Measurements from ENCODE around the gene SIPA1.
"Not testable (repeated sequence)": the region's sequence is repeated elsewhere in the genome, so short reads cannot be mapped to it uniquely, and the experiment has no call there.

Gene SIPA1

DNA sequence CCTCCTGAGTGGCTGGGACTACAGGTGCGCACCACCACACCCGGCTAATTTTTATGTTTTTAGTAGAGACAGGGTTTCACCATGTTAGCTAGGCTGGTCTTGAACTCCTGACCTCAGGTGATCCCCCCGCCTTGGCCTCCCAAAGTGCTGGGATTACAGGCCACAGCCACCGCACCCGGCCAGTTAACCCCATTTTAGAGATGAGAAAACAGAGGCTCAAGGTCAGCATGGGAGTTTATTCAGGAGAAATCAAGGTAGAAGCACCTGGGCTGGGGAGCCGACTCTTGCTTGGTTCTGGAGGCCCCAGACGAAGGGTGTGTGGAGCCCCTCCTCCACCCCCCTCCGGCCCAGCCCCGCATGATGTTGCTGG lies 1.3 kb downstream of the SIPA1 start:
- in situ Hi-C loops (cut with MboI; ENCODE audit: low pct_unique_long_range_greater_than_20kb, low sequenced_read_pairs); DNase-seq: not testable (repeated sequence)

DNA sequence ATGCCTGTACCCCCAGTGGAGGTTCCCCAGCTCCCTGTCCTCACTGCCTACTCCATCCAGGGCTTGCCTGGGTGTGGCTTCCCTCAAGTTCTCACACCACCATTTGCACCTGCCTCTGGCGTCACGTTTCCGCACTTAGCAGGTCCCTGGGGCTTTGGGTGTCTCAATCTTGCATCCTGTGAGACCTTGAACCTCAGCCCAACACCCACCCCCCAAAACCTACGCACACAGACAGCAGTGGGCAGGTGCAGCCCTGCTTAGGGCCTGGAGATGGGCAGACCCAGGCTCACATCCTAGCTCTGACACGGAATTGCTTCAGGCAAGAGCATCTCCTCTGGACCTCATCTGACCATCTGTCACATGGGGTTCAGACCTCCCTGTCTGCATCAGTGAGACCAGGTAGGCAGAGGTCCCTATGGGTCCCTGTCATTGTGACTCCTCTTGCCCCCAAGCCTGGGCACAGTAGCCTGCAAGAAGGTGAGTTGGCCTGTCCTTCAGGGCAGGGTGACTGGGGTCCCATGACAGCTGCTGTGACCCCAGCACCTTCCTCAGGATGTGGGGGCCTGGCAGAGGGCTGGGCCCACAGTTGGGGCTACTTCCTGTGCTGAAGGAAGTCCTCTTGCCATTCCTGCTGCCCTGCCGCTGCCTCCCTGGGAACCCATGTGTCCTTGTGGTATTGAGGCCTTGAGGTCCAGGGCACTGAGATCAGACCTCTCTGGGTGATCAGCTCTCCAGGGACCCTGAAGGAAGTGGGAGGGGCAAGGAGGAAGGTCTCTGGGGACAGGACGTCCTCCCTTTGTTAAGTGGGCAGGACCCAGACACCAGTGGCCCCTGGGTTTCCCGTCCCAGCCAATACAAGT lies 2.0 kb downstream of the SIPA1 start:
- in situ Hi-C loops (cut with MboI; ENCODE audit: low pct_unique_long_range_greater_than_20kb, low sequenced_read_pairs) = no loop called here

DNA sequence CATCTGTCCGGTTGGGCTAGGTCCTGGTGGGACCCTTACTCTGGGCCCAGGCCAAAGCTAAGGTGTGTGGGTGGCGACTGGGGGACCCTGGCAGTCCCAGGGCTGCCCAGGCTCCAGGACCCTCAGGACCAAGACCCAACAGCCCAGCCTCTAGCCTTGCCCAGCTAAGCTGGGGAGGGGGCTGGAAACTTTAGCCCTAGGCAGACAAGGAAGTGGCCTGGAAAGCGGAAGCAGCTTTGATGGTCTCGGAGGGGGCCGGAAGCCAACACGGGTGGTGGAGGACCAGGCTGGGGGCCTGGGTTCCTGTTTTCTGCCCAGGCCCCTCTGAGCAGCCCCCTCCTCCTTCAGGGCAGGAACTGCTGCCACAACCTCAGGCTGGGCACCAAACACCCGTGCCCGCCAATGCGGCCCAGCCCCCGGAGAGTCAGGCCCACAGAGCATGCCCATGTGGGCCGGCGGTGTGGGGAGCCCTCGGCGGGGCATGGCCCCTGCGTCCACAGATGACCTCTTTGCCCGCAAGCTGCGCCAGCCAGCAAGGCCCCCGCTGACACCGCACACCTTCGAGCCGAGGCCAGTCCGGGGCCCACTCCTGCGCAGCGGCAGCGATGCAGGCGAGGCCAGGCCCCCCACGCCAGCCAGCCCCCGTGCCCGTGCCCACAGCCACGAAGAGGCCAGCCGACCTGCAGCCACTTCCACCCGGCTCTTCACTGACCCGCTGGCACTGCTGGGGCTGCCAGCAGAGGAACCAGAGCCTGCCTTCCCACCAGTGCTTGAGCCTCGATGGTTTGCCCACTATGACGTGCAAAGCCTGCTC lies 2.8 kb downstream of the SIPA1 start:
- in situ Hi-C loops (cut with MboI; ENCODE audit: low pct_unique_long_range_greater_than_20kb, low sequenced_read_pairs) = no loop called here
- peak; percentile 94 for DNase-seq

More for the DNA sequence above, 2.0 kb downstream of the SIPA1 start:
- DNase-seq = no peak

DNA sequence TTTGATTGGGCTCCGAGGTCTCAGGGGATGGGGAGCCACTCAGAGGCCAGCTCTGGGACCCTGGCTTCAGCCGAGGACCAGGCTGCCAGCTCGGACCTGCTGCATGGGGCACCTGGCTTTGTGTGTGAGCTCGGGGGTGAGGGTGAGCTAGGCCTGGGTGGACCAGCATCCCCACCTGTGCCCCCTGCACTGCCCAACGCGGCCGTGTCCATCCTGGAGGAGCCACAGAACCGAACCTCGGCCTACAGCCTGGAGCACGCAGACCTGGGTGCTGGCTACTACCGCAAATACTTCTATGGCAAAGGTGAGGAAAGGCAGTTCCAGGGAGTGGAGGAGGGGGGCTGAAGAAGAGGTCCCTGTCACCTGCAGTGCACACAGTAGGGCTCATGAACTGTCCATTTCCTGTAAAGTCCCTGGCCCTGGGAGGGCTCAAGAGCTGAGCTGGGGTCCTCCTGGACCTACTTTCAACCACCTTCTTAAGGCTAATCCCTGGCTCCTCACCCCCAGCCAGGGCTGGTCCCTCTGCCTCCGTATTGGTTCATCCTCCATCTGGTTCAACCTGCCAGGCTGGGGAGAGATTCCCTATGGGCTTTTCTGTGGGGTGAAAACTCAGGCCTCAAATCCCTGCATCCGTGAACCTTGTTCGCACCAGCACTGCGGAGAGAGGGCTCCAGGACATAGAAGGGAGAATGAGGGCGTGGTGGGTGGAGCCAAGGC lies 3.6 kb downstream of the SIPA1 start:
- in situ Hi-C loops (cut with MboI; ENCODE audit: low pct_unique_long_range_greater_than_20kb, low sequenced_read_pairs) = no loop called here

DNA sequence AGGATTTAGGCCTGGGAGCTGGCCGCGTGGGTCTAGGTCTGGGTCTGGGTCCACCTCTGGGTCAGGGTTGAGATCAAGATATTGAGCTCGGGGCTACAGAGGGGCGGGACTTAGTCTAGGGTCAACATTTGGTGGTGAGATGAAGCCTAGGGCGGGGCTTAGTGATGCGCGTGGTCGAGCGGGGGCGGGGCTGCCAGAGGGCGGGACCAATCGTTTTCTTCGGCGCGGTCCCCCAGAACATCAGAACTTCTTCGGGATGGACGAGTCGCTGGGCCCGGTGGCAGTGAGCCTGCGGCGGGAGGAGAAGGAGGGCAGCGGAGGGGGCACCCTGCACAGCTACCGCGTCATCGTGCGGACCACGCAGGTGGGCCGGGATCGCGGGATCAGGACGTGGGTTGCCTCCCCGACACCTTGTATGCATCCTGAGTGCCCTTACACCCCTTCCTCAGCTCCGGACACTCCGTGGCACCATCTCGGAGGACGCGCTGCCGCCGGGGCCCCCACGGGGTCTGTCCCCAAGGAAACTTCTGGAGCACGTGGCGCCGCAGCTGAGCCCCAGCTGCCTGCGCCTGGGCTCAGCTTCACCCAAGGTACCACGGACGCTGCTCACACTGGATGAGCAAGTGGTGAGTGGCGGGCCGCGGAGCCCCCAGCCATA lies 4.2 kb downstream of the SIPA1 start:
- in situ Hi-C loops (cut with MboI; ENCODE audit: low pct_unique_long_range_greater_than_20kb, low sequenced_read_pairs) = no loop called here
- DNase-seq = no peak

More for the DNA sequence above, 3.6 kb downstream of the SIPA1 start:
- DNase-seq = no peak

DNA sequence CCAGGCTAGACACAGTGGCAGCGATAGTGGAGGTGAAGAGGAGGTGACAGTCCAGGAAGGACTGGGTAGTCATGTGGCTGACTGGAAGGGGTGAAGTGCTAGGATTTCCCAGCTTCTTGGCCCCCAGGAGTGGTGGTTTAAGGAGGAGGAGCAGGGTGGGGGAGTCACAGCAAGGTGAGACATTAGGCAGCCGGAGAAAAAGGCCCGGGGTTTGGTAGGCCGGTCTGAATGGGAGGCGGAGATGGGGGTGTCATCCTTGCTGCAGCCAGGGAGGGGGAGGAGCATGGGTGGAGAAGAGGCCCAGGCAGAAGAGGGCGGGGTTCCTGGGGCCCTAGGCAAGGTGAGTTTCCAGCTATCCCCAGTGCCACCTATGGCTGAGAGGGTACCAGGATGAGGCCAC lies 6.1 kb downstream of the SIPA1 start:
- DNase-seq = no peak
- in situ Hi-C loops (cut with MboI; ENCODE audit: low pct_unique_long_range_greater_than_20kb, low sequenced_read_pairs) = no loop called here

DNA sequence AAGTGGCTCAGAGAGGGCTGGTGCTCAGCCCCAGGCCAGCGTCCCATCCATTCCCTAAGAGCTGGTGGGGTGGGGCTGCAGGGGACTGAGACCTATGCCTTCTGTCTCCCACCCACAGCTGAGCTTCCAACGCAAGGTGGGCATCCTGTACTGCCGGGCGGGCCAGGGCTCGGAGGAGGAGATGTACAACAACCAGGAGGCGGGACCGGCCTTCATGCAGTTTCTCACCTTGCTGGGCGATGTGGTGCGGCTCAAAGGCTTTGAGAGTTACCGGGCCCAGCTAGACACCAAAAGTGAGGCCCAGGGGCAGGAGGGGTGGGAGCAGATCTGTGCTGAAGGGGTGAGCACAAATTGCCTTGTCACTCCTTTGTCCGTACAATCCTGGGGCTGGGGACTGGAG lies 6.9 kb downstream of the SIPA1 start:
- DNase-seq = no peak
- in situ Hi-C loops (cut with MboI; ENCODE audit: low pct_unique_long_range_greater_than_20kb, low sequenced_read_pairs) = no loop called here

DNA sequence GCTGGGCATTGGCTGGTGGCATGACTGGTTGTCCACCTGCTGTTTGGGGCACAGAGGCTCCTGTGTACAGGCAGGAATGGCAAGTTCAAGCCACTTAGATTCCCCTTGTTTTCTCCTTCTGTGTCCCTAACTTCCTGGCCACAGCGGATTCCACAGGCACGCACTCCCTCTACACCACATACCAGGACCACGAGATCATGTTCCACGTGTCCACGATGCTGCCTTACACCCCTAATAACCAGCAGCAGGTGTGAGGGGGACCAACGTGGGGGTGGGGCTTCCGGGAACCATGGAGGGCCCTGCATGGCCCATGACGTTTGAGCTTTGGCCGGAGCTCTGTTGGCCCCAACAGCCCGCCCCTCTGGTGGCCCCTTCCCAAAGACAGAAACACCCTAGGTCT lies 7.8 kb downstream of the SIPA1 start:
- in situ Hi-C loops (cut with MboI; ENCODE audit: low pct_unique_long_range_greater_than_20kb, low sequenced_read_pairs) = no loop called here
- DNase-seq = no peak

DNA sequence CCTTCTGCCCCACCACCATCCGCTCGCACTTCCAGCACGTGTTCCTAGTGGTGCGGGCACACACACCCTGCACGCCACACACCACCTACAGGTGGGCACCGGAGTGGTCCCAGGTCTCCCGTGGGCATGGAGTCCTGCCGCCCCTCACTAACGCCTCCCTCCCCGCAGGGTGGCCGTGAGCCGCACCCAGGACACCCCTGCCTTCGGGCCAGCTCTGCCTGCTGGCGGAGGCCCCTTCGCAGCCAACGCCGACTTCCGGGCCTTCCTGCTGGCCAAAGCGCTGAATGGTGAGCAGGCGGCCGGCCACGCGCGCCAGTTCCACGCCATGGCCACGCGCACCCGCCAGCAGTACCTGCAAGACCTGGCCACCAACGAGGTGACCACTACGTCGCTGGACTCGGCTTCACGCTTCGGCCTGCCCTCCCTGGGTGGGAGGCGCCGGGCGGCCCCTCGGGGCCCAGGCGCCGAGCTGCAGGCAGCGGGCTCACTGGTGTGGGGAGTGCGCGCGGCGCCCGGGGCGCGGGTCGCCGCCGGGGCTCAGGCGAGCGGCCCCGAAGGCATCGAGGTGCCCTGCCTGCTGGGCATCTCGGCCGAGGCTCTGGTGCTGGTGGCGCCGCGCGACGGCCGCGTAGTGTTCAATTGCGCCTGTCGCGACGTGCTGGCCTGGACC lies 8.5 kb downstream of the SIPA1 start:
- no peak for DNase-seq
- in situ Hi-C loops (cut with MboI; ENCODE audit: low pct_unique_long_range_greater_than_20kb, low sequenced_read_pairs) = no loop called here

DNA sequence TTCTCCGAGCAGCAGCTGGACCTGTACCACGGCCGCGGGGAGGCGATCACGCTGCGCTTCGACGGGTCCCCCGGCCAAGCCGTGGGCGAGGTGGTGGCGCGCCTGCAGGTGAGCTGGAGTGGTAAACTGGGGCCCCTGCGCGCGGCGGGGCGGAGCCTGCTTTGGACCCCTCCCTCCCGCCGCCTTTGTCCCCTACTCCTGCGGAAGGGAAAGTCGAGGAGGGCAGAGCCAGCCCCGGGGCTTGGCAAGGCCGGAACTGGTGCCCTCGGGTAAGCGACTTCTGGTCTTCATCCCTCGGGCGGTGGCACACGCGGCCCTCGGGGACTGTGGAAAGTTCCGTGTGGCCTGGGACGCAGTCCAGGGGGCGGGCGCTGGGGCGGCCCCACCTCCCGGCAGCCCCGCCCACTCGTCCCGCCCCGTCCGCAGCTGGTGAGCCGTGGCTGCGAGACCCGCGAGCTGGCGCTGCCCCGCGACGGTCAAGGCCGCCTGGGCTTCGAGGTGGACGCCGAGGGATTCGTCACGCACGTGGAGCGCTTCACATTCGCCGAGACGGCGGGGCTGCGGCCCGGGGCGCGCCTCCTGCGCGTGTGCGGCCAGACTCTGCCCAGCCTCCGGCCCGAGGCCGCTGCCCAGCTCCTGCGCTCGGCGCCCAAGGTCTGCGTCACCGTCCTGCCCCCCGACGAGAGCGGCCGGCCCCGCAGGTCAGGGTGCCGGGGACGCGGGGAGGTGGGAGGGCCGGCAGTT lies 9.2 kb downstream of the SIPA1 start:
- DNase-seq = no peak
- in situ Hi-C loops (cut with MboI; ENCODE audit: low pct_unique_long_range_greater_than_20kb, low sequenced_read_pairs) = no loop called here

DNA sequence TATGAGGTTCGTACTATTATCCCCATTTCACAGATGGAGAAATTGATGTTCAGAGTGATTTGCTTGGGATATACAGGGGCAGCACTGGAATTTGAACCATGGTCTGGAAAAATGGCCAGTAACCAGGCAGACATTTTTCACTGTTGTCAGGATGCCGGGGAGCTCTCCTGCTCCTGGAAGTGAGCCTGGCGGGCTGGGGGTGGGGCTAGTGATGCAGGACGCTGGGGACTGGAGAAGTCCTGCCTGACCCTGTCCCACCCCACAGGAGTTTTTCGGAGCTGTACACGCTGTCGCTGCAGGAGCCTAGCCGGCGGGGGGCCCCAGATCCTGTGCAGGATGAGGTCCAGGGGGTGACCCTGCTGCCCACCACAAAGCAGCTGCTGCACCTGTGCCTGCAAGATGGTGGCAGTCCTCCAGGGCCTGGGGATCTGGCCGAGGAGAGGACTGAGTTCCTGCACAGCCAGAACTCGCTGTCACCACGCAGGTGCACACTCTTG lies 11.1 kb downstream of the SIPA1 start:
- in situ Hi-C loops (cut with MboI; ENCODE audit: low pct_unique_long_range_greater_than_20kb, low sequenced_read_pairs) = no loop called here
- DNase-seq = no peak

DNA sequence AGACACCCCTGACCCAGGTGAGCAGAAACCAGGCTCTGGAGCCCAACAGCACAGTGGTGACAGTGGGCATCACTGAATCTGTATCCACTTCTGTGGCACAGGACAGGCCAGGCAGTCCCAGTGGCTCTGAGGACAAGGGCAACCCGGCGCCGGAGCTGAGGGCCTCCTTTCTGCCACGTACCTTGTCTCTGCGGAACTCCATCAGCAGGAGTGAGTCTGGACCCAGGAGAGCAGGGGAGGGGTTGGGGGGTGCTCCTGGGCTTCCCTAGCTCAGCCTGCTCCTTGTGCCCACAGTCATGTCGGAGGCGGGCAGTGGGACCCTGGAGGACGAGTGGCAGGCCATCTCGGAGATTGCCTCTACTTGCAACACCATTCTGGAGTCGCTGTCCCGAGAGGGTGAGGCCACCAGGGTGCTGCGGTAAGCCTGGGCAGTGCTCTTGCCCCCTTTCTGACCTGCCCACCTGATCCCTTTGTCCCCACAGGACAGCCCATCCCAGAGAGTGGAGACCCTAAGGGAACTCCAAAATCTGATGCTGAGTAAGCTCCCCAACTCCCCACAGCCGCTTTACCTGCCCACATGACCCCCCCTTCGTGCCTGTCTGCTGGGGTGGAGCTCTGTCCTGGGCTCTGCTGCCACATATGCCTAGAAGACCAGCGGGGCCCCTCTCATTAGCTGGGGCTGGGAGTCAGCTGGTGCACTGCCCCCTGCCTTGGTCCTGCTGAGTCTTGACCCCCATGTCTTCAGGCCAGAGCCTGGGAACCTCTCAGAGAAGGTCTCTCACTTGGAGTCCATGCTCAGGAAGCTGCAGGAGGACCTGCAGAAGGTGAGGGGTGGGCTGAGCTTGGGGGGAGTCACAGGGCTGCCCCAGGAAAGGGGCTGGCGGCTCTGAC lies 12.0 kb downstream of the SIPA1 start:
- DNase-seq = no peak
- in situ Hi-C loops (cut with MboI; ENCODE audit: low pct_unique_long_range_greater_than_20kb, low sequenced_read_pairs) = no loop called here

DNA sequence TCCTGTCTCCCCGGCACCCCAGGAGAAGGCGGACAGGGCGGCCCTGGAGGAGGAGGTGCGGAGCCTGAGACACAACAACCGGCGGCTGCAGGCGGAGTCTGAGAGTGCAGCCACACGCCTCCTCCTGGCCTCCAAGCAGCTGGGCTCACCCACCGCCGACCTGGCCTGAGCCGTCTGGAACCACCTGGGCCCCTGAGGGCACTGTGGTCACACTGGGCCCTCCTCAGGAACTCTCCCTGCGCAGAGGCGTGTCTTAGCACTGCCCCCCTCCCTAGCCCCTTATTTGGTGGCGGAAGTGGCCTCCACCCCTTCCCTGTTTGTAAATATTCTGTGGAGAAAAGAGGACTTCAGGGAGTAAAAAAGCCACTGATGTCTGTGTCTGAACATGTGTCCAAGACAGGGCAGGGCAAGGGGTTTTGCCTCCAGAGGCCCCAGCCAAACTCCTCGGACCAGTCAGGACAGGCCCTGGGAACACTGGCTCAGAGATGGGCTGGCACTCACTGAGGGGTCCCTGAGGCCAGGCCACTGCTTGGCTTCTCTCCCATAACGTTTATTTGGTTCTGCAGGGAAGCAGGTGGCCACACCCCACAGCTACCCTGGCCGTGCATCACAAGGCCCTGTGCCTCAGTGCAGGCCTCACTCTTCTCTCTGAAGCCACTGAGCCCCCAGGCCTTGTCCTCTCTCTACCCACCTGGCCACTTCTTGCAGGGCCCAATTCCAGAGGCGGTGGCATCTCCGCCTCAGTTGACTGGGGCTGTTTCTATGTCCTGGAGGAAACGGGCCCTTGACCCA lies 12.8 kb downstream of the SIPA1 start:
- in situ Hi-C loops (cut with MboI; ENCODE audit: low pct_unique_long_range_greater_than_20kb, low sequenced_read_pairs) = no loop called here

DNA sequence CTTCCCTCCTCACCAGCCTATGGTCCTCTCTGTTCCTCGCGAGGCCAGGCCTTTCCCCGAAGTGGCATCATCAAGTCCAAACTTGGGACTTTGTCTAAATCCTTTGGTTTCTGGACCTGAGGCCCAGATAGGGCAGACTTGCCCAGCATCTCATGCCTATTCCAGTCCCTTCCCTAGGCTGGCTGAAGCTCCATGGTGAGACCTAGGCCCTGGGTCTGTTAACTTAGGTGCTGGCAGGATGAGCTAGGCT lies 13.4 kb downstream of the SIPA1 start:
- in situ Hi-C loops (cut with MboI; ENCODE audit: low pct_unique_long_range_greater_than_20kb, low sequenced_read_pairs) = no loop called here
- DNase-seq = no peak

More for the DNA sequence above, 12.8 kb downstream of the SIPA1 start:
- DNase-seq = no peak

DNA sequence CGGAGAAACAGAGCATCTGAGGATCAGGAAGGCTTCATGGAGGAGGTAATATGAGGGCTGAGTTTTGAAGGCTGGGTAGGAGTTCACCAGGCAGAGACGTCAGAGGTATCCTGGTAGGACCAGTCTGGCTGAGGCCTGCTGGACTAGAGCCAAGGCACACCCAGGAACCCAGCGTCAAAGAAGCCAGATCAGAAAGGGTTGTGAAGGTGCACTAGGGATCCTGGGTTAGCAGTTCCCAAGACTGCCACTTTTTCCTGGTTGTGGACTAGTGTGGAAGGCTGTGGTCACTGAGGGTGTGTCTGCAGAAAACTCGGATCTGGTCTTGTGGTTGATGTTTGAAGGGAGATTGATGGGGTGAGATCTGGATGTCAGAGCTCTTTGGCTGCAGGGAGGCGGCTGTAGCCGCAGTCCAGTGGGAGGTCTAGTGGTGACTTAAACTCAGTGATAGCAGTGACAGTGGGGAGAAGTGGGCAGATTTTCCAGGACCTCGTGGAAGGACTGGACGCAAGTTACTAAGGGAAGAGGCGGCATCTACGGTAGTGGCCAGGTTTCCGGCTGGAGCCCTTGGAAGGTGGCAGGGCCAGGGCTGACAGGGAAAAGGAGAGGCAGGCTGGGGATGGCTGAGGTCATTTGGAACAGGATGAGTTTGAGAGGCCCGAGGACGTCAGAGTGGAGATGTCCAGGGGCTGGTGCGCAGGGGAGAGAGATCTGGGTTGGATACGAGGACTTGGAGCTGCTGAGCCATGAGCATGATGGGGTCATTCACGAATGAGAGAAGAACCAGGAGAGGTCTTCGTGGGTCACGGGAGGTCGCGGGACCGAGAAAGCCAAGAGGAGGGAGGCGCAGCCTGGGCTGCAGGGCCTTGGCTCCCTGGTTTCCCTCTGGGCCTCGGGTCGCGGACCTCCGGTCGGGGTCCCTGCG lies 13.9 kb downstream of the SIPA1 start:
- in situ Hi-C loops (cut with MboI; ENCODE audit: low pct_unique_long_range_greater_than_20kb, low sequenced_read_pairs) = no loop called here
- DNase-seq = no peak
